HepG2 (cell line): ENCODE data around the gene ZNF792. TPM values are rescaled to one million over a fixed set of nuclear protein-coding genes. Genes with fewer than 3 reads are reported as not detected.
A peak's percentile ranks its signal among the peaks of the same experiment; 100 is the strongest.

Experiments used
- KAT8 ChIP-seq: IDR thresholded peaks from 2 replicates; pipeline ENCODE4 v1.6.1; 2016; ENCODE audit warnings: missing genetic modification reagents, missing compliant biosample characterization
- KLF12 ChIP-seq: sonication (generic); formaldehyde crosslinking; IDR thresholded peaks from 2 replicates; pipeline ENCODE4 v1.4.0; 2020; ENCODE audit warnings: missing genetic modification reagents, borderline replicate concordance
- NPAS2 ChIP-seq: sonication (generic); formaldehyde crosslinking; IDR thresholded peaks from 2 replicates; pipeline ENCODE4 v1.8.0; 2022; ENCODE audit warnings: mild to moderate bottlenecking, missing genetic modification reagents, borderline replicate concordance
- PLRG1 ChIP-seq: fragments of 450-650 bp; conservative IDR thresholded peaks from 2 replicates; pipeline ENCODE4 v1.6.1; 2016
- RXRA ChIP-seq: sonication (generic); formaldehyde crosslinking; IDR thresholded peaks from 2 replicates; pipeline ENCODE4 v1.5.1; 2020; ENCODE audit warnings: missing genetic modification reagents
- SP1 ChIP-seq, 2 experiments: fragments of 450-650 bp in 1 of 2; sonication (generic) in 1 of 2; formaldehyde crosslinking in 1 of 2; IDR thresholded peaks; 2 replicates each; pipeline versions ENCODE4 v1.4.0 to v1.6.1; 2016 to 2020; ENCODE audit warnings: missing genetic modification reagents in 1 of 2
- TCF7 ChIP-seq: sonication (generic); IDR thresholded peaks from 2 replicates; pipeline ENCODE4 v1.6.1; 2016; ENCODE audit warnings: antibody characterized with exemption, low read depth
- ZNF292 ChIP-seq: sonication (generic); formaldehyde crosslinking; IDR thresholded peaks from 2 replicates; pipeline ENCODE4 v1.8.1; 2022; ENCODE audit warnings: mild to moderate bottlenecking, low read depth, missing genetic modification reagents, borderline replicate concordance
- ZNF431 ChIP-seq: sonication (generic); formaldehyde crosslinking; IDR thresholded peaks from 2 replicates; pipeline ENCODE4 v1.9.0; 2022; ENCODE audit warnings: missing genetic modification reagents, low read depth, mild to moderate bottlenecking, borderline replicate concordance
- ZNF432 ChIP-seq: sonication (generic); formaldehyde crosslinking; IDR thresholded peaks from 2 replicates; pipeline ENCODE4 v1.5.0; 2020; ENCODE audit warnings: missing genetic modification reagents, mild to moderate bottlenecking, borderline replicate concordance
- ZNF564 ChIP-seq: sonication (generic); formaldehyde crosslinking; IDR thresholded peaks from 2 replicates; pipeline ENCODE4 v1.8.1; 2023; ENCODE audit warnings: mild to moderate bottlenecking, missing genetic modification reagents
- ZNF850 ChIP-seq: sonication (generic); formaldehyde crosslinking; conservative IDR thresholded peaks from 2 replicates; pipeline ENCODE4 v1.9.0; 2021; ENCODE audit warnings: mild to moderate bottlenecking, missing genetic modification reagents
- polyA plus RNA-seq, 8 experiments: library from polyadenylated mRNA; depleted of rRNA in 3 of 8; stranded (reverse) in 7 of 8; unstranded in 1 of 8; fragments of >200 nt; fragmentation: Illumina TruSeq in 4 of 8; extraction: Trizol in 4 of 8; gene quantifications; 2 replicates each; pipeline versions ENCODE4 v1.2.1 to v1.2.3, GENCODE V29; 2011 to 2016; ENCODE audit warnings: low read depth in 4 of 8, missing spikeins in 1 of 8, mixed read lengths in 1 of 8; ENCODE audit not compliant: insufficient read depth in 1 of 8
- total RNA-seq, 5 experiments: library from RNA; depleted of rRNA; stranded (reverse); fragments of >200 nt; fragmentation: Illumina TruSeq; extraction: Trizol; gene quantifications; 2 replicates each; pipeline ENCODE4 v1.2.3, GENCODE V29; 2016; ENCODE audit warnings: low read depth in 1 of 5
- TF ChIP-seq, protein P1 (sequence below): sonication (generic); formaldehyde crosslinking; IDR thresholded peaks from 2 replicates; pipeline ENCODE4 v1.8.1; 2023; ENCODE audit warnings: missing genetic modification reagents, inconsistent platforms, borderline replicate concordance
- TF ChIP-seq, protein P2 (sequence below), 2 experiments: sonication (generic) in 1 of 2; formaldehyde crosslinking in 1 of 2; IDR thresholded peaks; 2 replicates each; pipeline versions ENCODE4 v1.4.0 to v1.6.1; 2016 to 2020; ENCODE audit warnings: borderline replicate concordance in 1 of 2, low read depth in 1 of 2, mild to moderate bottlenecking in 1 of 2, missing genetic modification reagents in 1 of 2
- TF ChIP-seq, protein P3 (sequence below): sonication (generic); formaldehyde crosslinking; IDR thresholded peaks from 2 replicates; pipeline ENCODE4 v1.9.0; 2021; ENCODE audit warnings: missing genetic modification reagents, mild to moderate bottlenecking, borderline replicate concordance
- TF ChIP-seq, protein P4 (sequence below): sonication (generic); formaldehyde crosslinking; IDR thresholded peaks from 2 replicates; pipeline ENCODE4 v1.8.1; 2023; ENCODE audit warnings: missing genetic modification reagents, mild to moderate bottlenecking, borderline replicate concordance
- TF ChIP-seq, protein P5 (sequence below): IDR thresholded peaks from 2 replicates; pipeline ENCODE4 v1.6.1; 2016; ENCODE audit warnings: missing biosample characterization, missing genetic modification reagents, low read depth
- TF ChIP-seq, protein P6 (sequence below): sonication (generic); formaldehyde crosslinking; IDR thresholded peaks from 2 replicates; pipeline ENCODE4 v1.5.0; 2020; ENCODE audit warnings: mild to moderate bottlenecking, missing genetic modification reagents

ZNF792 gene
- total and polyA plus RNA-seq, 2 of the 13 experiments (the other 11 are each of a cell fraction or from before 2014, with no cell fraction given) = 5.5 to 11.5 TPM

DNA sequence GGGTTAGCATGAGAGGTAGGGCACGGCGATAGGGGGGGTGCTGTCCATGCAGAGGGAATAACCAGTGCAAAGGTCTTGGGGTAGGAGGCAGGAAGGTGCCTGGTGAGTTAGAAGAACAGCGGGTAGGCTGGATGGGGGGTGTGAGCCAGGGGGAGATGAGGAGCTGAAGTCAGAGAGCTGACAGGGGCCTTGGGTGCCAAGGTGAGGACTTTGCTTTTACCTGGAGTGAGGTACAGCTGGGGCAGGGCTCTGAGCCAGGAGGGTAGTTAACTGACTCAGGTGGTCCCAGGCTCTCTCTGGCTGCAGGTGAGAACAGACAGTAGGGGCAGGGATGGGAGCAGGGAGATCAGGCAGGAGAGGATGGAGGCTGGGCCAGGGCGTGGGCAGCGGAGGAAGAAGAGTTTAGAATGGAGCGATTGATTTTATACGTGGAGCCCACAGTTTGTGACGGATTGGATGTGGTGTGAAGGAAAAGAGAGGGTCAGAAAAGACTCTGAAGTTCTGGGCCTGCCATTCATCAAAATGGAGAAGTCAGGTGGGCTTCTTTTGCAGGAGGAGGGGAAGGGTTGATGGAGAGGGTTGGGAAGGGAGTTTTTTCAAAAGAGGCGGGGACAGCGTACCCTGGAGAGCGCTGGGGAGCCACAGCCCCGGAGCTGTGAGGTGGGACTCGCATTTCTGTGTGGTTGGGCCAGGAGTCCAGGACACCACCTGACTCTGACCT lies 34.9 kb upstream of the ZNF792 start (continued):
- TF ChIP-seq, protein P1, sequence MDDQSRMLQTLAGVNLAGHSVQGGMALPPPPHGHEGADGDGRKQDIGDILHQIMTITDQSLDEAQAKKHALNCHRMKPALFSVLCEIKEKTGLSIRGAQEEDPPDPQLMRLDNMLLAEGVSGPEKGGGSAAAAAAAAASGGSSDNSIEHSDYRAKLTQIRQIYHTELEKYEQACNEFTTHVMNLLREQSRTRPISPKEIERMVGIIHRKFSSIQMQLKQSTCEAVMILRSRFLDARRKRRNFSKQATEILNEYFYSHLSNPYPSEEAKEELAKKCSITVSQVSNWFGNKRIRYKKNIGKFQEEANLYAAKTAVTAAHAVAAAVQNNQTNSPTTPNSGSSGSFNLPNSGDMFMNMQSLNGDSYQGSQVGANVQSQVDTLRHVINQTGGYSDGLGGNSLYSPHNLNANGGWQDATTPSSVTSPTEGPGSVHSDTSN (CRISPR knock-in tag) = no peak
- TF ChIP-seq, protein P2, sequence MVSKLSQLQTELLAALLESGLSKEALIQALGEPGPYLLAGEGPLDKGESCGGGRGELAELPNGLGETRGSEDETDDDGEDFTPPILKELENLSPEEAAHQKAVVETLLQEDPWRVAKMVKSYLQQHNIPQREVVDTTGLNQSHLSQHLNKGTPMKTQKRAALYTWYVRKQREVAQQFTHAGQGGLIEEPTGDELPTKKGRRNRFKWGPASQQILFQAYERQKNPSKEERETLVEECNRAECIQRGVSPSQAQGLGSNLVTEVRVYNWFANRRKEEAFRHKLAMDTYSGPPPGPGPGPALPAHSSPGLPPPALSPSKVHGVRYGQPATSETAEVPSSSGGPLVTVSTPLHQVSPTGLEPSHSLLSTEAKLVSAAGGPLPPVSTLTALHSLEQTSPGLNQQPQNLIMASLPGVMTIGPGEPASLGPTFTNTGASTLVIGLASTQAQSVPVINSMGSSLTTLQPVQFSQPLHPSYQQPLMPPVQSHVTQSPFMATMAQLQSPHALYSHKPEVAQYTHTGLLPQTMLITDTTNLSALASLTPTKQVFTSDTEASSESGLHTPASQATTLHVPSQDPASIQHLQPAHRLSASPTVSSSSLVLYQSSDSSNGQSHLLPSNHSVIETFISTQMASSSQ (IDR thresholded peaks at IDR 0.05; ENCODE audit: low read depth) = no peak
- TF ChIP-seq, protein P2 (CRISPR knock-in tag; IDR thresholded peaks at IDR 0.05; ENCODE audit: borderline replicate concordance) = no peak
- TF ChIP-seq, protein P3, sequence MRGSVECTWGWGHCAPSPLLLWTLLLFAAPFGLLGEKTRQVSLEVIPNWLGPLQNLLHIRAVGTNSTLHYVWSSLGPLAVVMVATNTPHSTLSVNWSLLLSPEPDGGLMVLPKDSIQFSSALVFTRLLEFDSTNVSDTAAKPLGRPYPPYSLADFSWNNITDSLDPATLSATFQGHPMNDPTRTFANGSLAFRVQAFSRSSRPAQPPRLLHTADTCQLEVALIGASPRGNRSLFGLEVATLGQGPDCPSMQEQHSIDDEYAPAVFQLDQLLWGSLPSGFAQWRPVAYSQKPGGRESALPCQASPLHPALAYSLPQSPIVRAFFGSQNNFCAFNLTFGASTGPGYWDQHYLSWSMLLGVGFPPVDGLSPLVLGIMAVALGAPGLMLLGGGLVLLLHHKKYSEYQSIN = no peak
- TF ChIP-seq KAT8 (CRISPR knock-in tag) = peak; percentile 51; the same call in 1 of the 2 replicates
- no peak for TF ChIP-seq ZNF431 (CRISPR knock-in tag)
- no peak for TF ChIP-seq SP1 (IDR thresholded peaks at IDR 0.05)
- no peak for TF ChIP-seq SP1 (CRISPR knock-in tag; IDR thresholded peaks at IDR 0.05)
- no peak for TF ChIP-seq TCF7
- TF ChIP-seq, protein P4, sequence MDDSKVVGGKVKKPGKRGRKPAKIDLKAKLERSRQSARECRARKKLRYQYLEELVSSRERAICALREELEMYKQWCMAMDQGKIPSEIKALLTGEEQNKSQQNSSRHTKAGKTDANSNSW = no peak
- TF ChIP-seq ZNF432 (CRISPR knock-in tag) = no peak
- TF ChIP-seq ZNF292 (CRISPR knock-in tag) = peak; percentile 54; the same call in 1 of the 2 replicates
- 0 out of 2 replicates have a peak, but pooled peaks have one; percentile 43 for TF ChIP-seq ZNF564
- TF ChIP-seq, protein P5, sequence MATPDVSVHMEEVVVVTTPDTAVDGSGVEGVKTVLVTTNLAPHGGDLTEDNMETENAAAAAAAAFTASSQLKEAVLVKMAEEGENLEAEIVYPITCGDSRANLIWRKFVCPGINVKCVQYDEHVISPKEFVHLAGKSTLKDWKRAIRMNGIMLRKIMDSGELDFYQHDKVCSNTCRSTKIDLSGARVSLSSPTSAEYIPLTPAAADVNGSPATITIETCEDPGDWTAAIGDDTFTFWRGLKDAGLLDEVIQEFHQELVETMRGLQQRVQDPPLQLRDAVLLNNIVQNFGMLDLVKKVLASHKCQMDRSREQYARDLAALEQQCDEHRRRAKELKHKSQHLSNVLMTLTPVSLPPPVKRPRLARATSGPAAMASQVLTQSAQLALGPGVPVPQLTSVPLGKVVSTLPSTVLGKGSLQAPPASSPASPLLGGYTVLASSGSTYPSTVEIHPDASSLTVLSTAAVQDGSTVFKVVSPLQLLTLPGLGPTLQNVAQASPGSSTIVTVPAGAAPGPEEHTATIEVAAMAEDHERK = no peak
- TF ChIP-seq, protein P6, sequence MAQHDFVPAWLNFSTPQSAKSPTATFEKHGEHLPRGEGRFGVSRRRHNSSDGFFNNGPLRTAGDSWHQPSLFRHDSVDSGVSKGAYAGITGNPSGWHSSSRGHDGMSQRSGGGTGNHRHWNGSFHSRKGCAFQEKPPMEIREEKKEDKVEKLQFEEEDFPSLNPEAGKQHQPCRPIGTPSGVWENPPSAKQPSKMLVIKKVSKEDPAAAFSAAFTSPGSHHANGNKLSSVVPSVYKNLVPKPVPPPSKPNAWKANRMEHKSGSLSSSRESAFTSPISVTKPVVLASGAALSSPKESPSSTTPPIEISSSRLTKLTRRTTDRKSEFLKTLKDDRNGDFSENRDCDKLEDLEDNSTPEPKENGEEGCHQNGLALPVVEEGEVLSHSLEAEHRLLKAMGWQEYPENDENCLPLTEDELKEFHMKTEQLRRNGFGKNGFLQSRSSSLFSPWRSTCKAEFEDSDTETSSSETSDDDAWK = no peak
- no peak for TF ChIP-seq RXRA
- TF ChIP-seq NPAS2 (CRISPR knock-in tag) = no peak
- TF ChIP-seq PLRG1 = no peak
- no peak for TF ChIP-seq ZNF850 (CRISPR knock-in tag)
- no peak for TF ChIP-seq KLF12 (CRISPR knock-in tag)
